Esophagus muscularis mucosa (tissue), 4 donors: ENCODE results near the gene PMFBP1. TPM values are rescaled to one million over a fixed set of nuclear protein-coding genes. Genes with fewer than 3 reads are reported as not detected.

Experiments
- DNase-seq: peaks from one replicate; pipeline ENCODE4 v3.0.0-alpha.2; 2017; ENCODE audit errors: extremely low spot score
- H3K27ac ChIP-seq, 4 donors: fragments of 200-600 bp; sonication (generic); replicated peaks in 1 of 4; 1 replicate in 3 of 4; 2 replicates in 1 of 4; pipeline ENCODE4 v1.5.1; 2016 to 2019; ENCODE audit warnings: mild to moderate bottlenecking in 1 of 4
- H3K27me3 ChIP-seq, 4 donors: fragments of 200-600 bp; sonication (generic); one replicate each; pipeline versions ENCODE4 v1.5.1 to v1.6.0; 2016 to 2019
- H3K36me3 ChIP-seq, 4 donors: fragments of 200-600 bp; sonication (generic); one replicate each; pipeline ENCODE4 v1.5.1; 2016 to 2019
- H3K4me1 ChIP-seq, 4 donors: fragments of 200-600 bp; sonication (generic); one replicate each; pipeline ENCODE4 v1.5.1; 2016 to 2019
- H3K4me3 ChIP-seq, 4 donors: fragments of 200-600 bp; sonication (generic); 1 replicate in 2 of 4; 2 replicates in 2 of 4; pipeline ENCODE4 v1.5.1; 2016 to 2019; ENCODE audit warnings: mild to moderate bottlenecking in 4 of 4, moderate library complexity in 1 of 4
- H3K9me3 ChIP-seq, 4 donors: fragments of 200-600 bp; sonication (generic); 1 replicate in 3 of 4; 2 replicates in 1 of 4; pipeline ENCODE4 v1.5.1; 2016 to 2019
- CTCF ChIP-seq, 3 experiments: fragments of 200-600 bp in 2 of 3; fragments of 450-650 bp in 1 of 3; sonication (generic) in 2 of 3; IDR thresholded peaks; one replicate each; pipeline ENCODE4 v1.5.1; 2017 to 2019; ENCODE audit warnings: antibody characterized with exemption in 3 of 3, mild to moderate bottlenecking in 2 of 3, moderate library complexity in 1 of 3
- EP300 ChIP-seq: sonication (generic); formaldehyde crosslinking; IDR thresholded peaks from one replicate; pipeline ENCODE4 v1.6.1; 2017; ENCODE audit warnings: antibody characterized with exemption
- POLR2A ChIP-seq: fragments of 450-650 bp; IDR thresholded peaks from one replicate; pipeline ENCODE4 v1.6.1; 2017; ENCODE audit warnings: antibody characterized with exemption, moderate library complexity, mild to moderate bottlenecking, low read depth
- POLR2AphosphoS5 ChIP-seq, 2 donors: sonication (generic); formaldehyde crosslinking; IDR thresholded peaks; one replicate each; pipeline ENCODE4 v1.6.1; 2017; ENCODE audit warnings: antibody characterized with exemption in 2 of 2
- WGBS: methylation state at CpG from one replicate; pipeline ENCODE4 v1.1.5; 2018; 5-methylcytosine and 5-hydroxymethylcytosine counted together
- intact Hi-C: fragments of 100-400 bp; cut with DNase I; formaldehyde crosslinking; loops from one replicate; pipeline ENCODE4 v1.15.1; 2023
- total RNA-seq, 4 donors: library from RNA; depleted of rRNA; stranded (reverse); fragments of >200 nt; gene quantifications; one replicate each; pipeline versions ENCODE4 v1.1.0 to v1.2.1, GENCODE V29; 2016

Gene PMFBP1
- total RNA-seq, 4 donors from 2014 or later: 0.50 TPM; not detected in 3

- intact Hi-C loops: no loop called here
- H3K27me3 ChIP-seq: no peaks in the 10 kb centered on the region
- H3K36me3 ChIP-seq: peaks cover 0 to 6% (median 1%) of the 10 kb centered on the region in 4 donors
- 60% methylated on average over 12 of the region's 12 CpGs for WGBS
- TF ChIP-seq POLR2A: no peak
- TF ChIP-seq EP300: no peak
- no peak for TF ChIP-seq POLR2AphosphoS5 (IDR thresholded peaks at IDR 0.05)
- no peak for TF ChIP-seq CTCF (IDR thresholded peaks at IDR 0.05)
- DNase-seq: no peak
- H3K4me1 ChIP-seq: peaks cover 0 to 12% (median 10%) of the 10 kb centered on the region in 4 donors
- peak overlapping the region; percentile 0 to 60 (median 9) for H3K27ac ChIP-seq
- no peak overlapping the region for H3K4me3 ChIP-seq
- H3K9me3 ChIP-seq: no peaks in the 10 kb centered on the region
Measured at GRCh38 chr16:72072514-72073342, 99.2 kb downstream of the PMFBP1 start.

Other genes with a start within 250 kb of the PMFBP1 start
- gene PKD1L3, start 171.8 kb downstream of the PMFBP1 start, total RNA-seq: under 1 TPM in 3 of 4 donors, not detected in 1; 0.06 to 0.42 (median 0.17) TPM
- 1 to 10 TPM; 3.3 to 6.8 (median 4.7) TPM for gene DHODH, start 163.4 kb downstream of the PMFBP1 start, total RNA-seq
- gene HP, start 117.7 kb downstream of the PMFBP1 start, total RNA-seq: 1 to 10 TPM in 3 of 4 donors, not detected in 1; 1.1 to 6.1 (median 1.3) TPM
- under 1 TPM in 3 of 4 donors, not detected in 1; 0.57 to 0.71 (median 0.66) TPM for gene HPR, start 108.9 kb downstream of the PMFBP1 start, total RNA-seq
- 1 to 10 TPM; 4.6 to 7.5 (median 6.4) TPM for gene TXNL4B, start 78.5 kb downstream of the PMFBP1 start, total RNA-seq
- 10 to 100 TPM; 59.0 to 70.2 (median 62.8) TPM for gene DHX38, start 78.3 kb downstream of the PMFBP1 start, total RNA-seq